B cell (primary cell): ENCODE measurements around the gene SORT1. TPM values are rescaled to one million over a fixed set of nuclear protein-coding genes. Genes with fewer than 3 reads are reported as not detected.

Experiments used
- ATAC-seq: fragments of 200-7000 bp; cut with Tn5 transposase; one replicate; pipeline ENCODE4 v1.10.0; 2021; ENCODE audit warnings: low read depth, mild to moderate bottlenecking, moderate number of reproducible peaks, moderate library complexity
- CTCF ChIA-PET: fragments of 350-600 bp; sonication (Branson Sonifier 250); formaldehyde crosslinking; loops from one replicate; lab custom pipeline; 2021; ENCODE audit warnings: antibody characterized with exemption, inconsistent platforms; lab: Charles Lee
- POLR2A ChIA-PET: fragments of 350-600 bp; sonication (Branson Sonifier 250); formaldehyde crosslinking; loops from one replicate; lab custom pipeline; 2021; ENCODE audit warnings: antibody characterized with exemption; lab: Charles Lee
- DNase-seq: peaks from one replicate; pipeline ENCODE4 v3.0.0; 2013
- H2AFZ ChIP-seq: 2 replicates; pipeline ENCODE4 v1.6.1; 2012; ENCODE audit warnings: mild to moderate bottlenecking, low read depth, low read length; ENCODE audit not compliant: insufficient read depth, poor library complexity, severe bottlenecking
- H3K27ac ChIP-seq, 2 donors: 1 replicate in 1 of 2; 2 replicates in 1 of 2; pipeline ENCODE4 v1.5.1; 2012 to 2013; ENCODE audit warnings: low read length in 2 of 2, mild to moderate bottlenecking in 2 of 2, moderate library complexity in 1 of 2
- H3K27me3 ChIP-seq, 4 experiments: fragments of 200-600 bp in 1 of 4; sonication (generic) in 1 of 4; replicated peaks in 1 of 4; 1 replicate in 2 of 4; 2 replicates in 2 of 4; pipeline versions ENCODE4 v1.6.1 to v1.7.0; 2013 to 2016; ENCODE audit warnings: low read length in 3 of 4, mild to moderate bottlenecking in 2 of 4, mixed read lengths in 1 of 4, moderate library complexity in 1 of 4; ENCODE audit not compliant: insufficient read depth in 4 of 4, control insufficient read depth in 3 of 4; ENCODE audit errors: control extremely low read depth in 1 of 4
- H3K36me3 ChIP-seq, 2 experiments: replicated peaks in 1 of 2; 1 replicate in 1 of 2; 2 replicates in 1 of 2; pipeline versions ENCODE4 v1.6.1 to v1.7.1; 2013; ENCODE audit warnings: low read length in 1 of 2; ENCODE audit not compliant: insufficient read depth in 2 of 2, control insufficient read depth in 1 of 2; ENCODE audit errors: control extremely low read depth in 1 of 2, extremely low read depth in 1 of 2
- H3K4me1 ChIP-seq, 2 donors: fragments of 200-600 bp in 1 of 2; sonication (generic) in 1 of 2; 1 replicate in 1 of 2; 2 replicates in 1 of 2; pipeline versions ENCODE4 v1.5.1 to v1.6.1; 2013 to 2017; ENCODE audit warnings: low read length in 2 of 2; ENCODE audit not compliant: control insufficient read depth in 2 of 2, insufficient read depth in 2 of 2
- H3K4me2 ChIP-seq: replicated peaks from 2 replicates; pipeline ENCODE3; 2012; ENCODE audit warnings: mild to moderate bottlenecking, low read depth, low read length; ENCODE audit not compliant: poor library complexity, severe bottlenecking
- H3K4me3 ChIP-seq, 5 experiments: fragments of 200-600 bp in 1 of 5; sonication (generic) in 1 of 5; 1 replicate in 3 of 5; 2 replicates in 2 of 5; pipeline versions ENCODE4 v1.5.1 to v1.7.0; 2011 to 2016; ENCODE audit warnings: low read length in 4 of 5, mild to moderate bottlenecking in 4 of 5, low read depth in 2 of 5, control low read depth in 1 of 5, moderate library complexity in 1 of 5; ENCODE audit not compliant: insufficient read depth in 1 of 5; ENCODE audit errors: control extremely low read depth in 1 of 5, extremely low read depth in 1 of 5
- H3K79me2 ChIP-seq: fragments of 200-600 bp; sonication (generic); one replicate; pipeline ENCODE4 v1.6.0; 2016; ENCODE audit warnings: low read length; ENCODE audit not compliant: control insufficient read depth, insufficient read depth
- H3K9ac ChIP-seq: fragments of 200-600 bp; sonication (generic); 2 replicates; pipeline ENCODE4 v1.6.1; 2017; ENCODE audit warnings: mild to moderate bottlenecking, low read length, moderate library complexity
- H3K9me3 ChIP-seq, 3 donors: one replicate each; pipeline versions ENCODE4 v1.6.1 to v1.7.1; 2013; ENCODE audit warnings: low read length in 2 of 3; ENCODE audit not compliant: control insufficient read depth in 2 of 3, insufficient read depth in 1 of 3; ENCODE audit errors: control extremely low read depth in 1 of 3
- H4K20me1 ChIP-seq: 2 replicates; pipeline ENCODE4 v1.6.0; 2012; ENCODE audit warnings: mild to moderate bottlenecking, low read length; ENCODE audit not compliant: insufficient read depth, control insufficient read depth, poor library complexity, severe bottlenecking
- H3K27ac Mint-ChIP-seq: one replicate; pipeline ENCODE4 v1.8.0; 2021; ENCODE audit warnings: mixed read lengths
- H3K27me3 Mint-ChIP-seq: one replicate; pipeline ENCODE4 v1.8.0; 2021; ENCODE audit warnings: mixed read lengths
- H3K4me1 Mint-ChIP-seq: one replicate; pipeline ENCODE4 v1.8.0; 2021; ENCODE audit warnings: mixed read lengths
- H3K4me3 Mint-ChIP-seq: one replicate; pipeline ENCODE4 v1.8.0; 2021; ENCODE audit warnings: mixed read lengths
- H3K9me3 Mint-ChIP-seq: one replicate; pipeline ENCODE4 v1.8.0; 2022; ENCODE audit warnings: mixed read lengths; ENCODE audit not compliant: insufficient read depth
- EZH2 ChIP-seq: IDR thresholded peaks from 2 replicates; pipeline ENCODE4 v1.6.1; 2012; ENCODE audit warnings: borderline replicate concordance, low read depth, mild to moderate bottlenecking, moderate library complexity, low read length; ENCODE audit not compliant: insufficient read depth, poor library complexity, severe bottlenecking
- WGBS: methylation state at CpG from one replicate; pipeline ENCODE4 v1.1.5; 2013; ENCODE audit warnings: missing lambda C conversion rate; ENCODE audit not compliant: insufficient coverage; 5-methylcytosine and 5-hydroxymethylcytosine counted together
- intact Hi-C: fragments of 100-400 bp; cut with micrococcal nuclease; formaldehyde crosslinking; loops from one replicate; pipeline ENCODE4 v1.10.0; 2022
- polyA plus RNA-seq: library from polyadenylated mRNA; depleted of rRNA; stranded (reverse); fragments of >200 nt; gene quantifications from 2 replicates; pipeline ENCODE4 v1.2.3, GENCODE V29; 2012
- total RNA-seq, 2 donors: library from RNA; stranded (reverse); fragments of 120-200 nt in 1 of 2; gene quantifications; 1 replicate in 1 of 2; 2 replicates in 1 of 2; pipeline versions ENCODE4 v1.2.3 to v1.2.4, GENCODE V29; 2013 to 2022
- TF ChIP-seq, protein P1 (sequence below): fragments of 200-600 bp; IDR thresholded peaks from one replicate; pipeline ENCODE4 v1.8.0; 2022; ENCODE audit warnings: antibody characterized with exemption, mild to moderate bottlenecking

The SORT1 gene
- total and polyA plus RNA-seq, 2 donors (not counting 1 experiment from before 2014, with no cell fraction given), result 0.13 to 0.25 TPM

- ATAC-seq (no peak), DNase-seq (no peak)
- H3K4me3 Mint-ChIP-seq, result no peak overlapping the region
- peaks cover 28% of the 10 kb centered on the region for H3K4me1 Mint-ChIP-seq
- H3K9me3 ChIP-seq, result no peaks in the 10 kb centered on the region
- H3K27me3 ChIP-seq, result peaks cover 0 to 5% (median 0%) of the 10 kb centered on the region in 4 experiments
- H3K4me1 ChIP-seq, result peaks cover 20 to 30% of the 10 kb centered on the region in 2 donors
- H3K9ac ChIP-seq, result no peak overlapping the region
- intact Hi-C loops, result no loop called here
- no peaks in the 10 kb centered on the region for H3K36me3 ChIP-seq
- no peaks in the 10 kb centered on the region for H4K20me1 ChIP-seq
- H3K79me2 ChIP-seq, result no peaks in the 10 kb centered on the region
- no peak for TF ChIP-seq EZH2
- TF ChIP-seq, protein P1, sequence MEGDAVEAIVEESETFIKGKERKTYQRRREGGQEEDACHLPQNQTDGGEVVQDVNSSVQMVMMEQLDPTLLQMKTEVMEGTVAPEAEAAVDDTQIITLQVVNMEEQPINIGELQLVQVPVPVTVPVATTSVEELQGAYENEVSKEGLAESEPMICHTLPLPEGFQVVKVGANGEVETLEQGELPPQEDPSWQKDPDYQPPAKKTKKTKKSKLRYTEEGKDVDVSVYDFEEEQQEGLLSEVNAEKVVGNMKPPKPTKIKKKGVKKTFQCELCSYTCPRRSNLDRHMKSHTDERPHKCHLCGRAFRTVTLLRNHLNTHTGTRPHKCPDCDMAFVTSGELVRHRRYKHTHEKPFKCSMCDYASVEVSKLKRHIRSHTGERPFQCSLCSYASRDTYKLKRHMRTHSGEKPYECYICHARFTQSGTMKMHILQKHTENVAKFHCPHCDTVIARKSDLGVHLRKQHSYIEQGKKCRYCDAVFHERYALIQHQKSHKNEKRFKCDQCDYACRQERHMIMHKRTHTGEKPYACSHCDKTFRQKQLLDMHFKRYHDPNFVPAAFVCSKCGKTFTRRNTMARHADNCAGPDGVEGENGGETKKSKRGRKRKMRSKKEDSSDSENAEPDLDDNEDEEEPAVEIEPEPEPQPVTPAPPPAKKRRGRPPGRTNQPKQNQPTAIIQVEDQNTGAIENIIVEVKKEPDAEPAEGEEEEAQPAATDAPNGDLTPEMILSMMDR, result no peak
- no peaks in the 10 kb centered on the region for H3K9me3 Mint-ChIP-seq
- ChIA-PET CTCF (interaction anchor here (1.2 to 1.7 kb wide), 5 partner anchors 10 to 240 kb away, joined by 3 to 8 read pairs (median 6); partner anchors contain the start of gene PSRC1), POLR2A (interaction anchor here (0.5 kb wide), 1 partner anchor 65 kb away, joined by 3 read pairs; no protein-coding TSS in a partner anchor)
- no peak overlapping the region for H3K27ac Mint-ChIP-seq
- peaks cover 4% of the 10 kb centered on the region for H3K27me3 Mint-ChIP-seq
- H3K4me3 ChIP-seq, result no peak overlapping the region
- 89% methylated on average over 1 of the region's 2 CpGs for WGBS
- no peak overlapping the region for H3K27ac ChIP-seq
- H2AFZ ChIP-seq, result no peak overlapping the region
- H3K4me2 ChIP-seq, result no peak overlapping the region
These were observed 104.7 kb downstream of the SORT1 start for GRCh38 chr1:109293026-109293425.

GRCh38 chr1:109292364-109292763 is 105.4 kb downstream of the SORT1 start:
- Mint-ChIP-seq H3K27me3 (peaks cover 4% of the 10 kb centered on the region), H3K27ac (no peak overlapping the region), H3K4me1 (peaks cover 28% of the 10 kb centered on the region), H3K9me3 (no peaks in the 10 kb centered on the region), H3K4me3 (no peak overlapping the region)
- DNase-seq (no peak), ATAC-seq (no peak)
- ChIA-PET POLR2A (no interaction called here), CTCF (interaction anchor here (1.2 to 1.7 kb wide), 5 partner anchors 9 to 240 kb away, joined by 3 to 8 read pairs (median 6); partner anchors contain the start of gene PSRC1)
- no peaks in the 10 kb centered on the region for H4K20me1 ChIP-seq
- H3K4me2 ChIP-seq, result no peak overlapping the region
- H3K27ac ChIP-seq, result no peak overlapping the region
- H3K4me3 ChIP-seq, result no peak overlapping the region
- intact Hi-C loops, result no loop called here
- no peaks in the 10 kb centered on the region for H3K79me2 ChIP-seq
- H3K9ac ChIP-seq, result no peak overlapping the region
- H3K9me3 ChIP-seq, result no peaks in the 10 kb centered on the region
- peaks cover 20 to 30% of the 10 kb centered on the region in 2 donors for H3K4me1 ChIP-seq
- H3K27me3 ChIP-seq, result peaks cover 0 to 2% (median 0%) of the 10 kb centered on the region in 4 experiments
- TF ChIP-seq, protein P1, result no peak
- TF ChIP-seq EZH2, result no peak
- whole genome bisulfite sequencing, result 100% methylated on average over 4 of the region's 9 CpGs
- no peak overlapping the region for H2AFZ ChIP-seq
- H3K36me3 ChIP-seq, result no peaks in the 10 kb centered on the region
